Measurements from ENCODE around the gene GPC6.

GPC6 gene

DNA sequence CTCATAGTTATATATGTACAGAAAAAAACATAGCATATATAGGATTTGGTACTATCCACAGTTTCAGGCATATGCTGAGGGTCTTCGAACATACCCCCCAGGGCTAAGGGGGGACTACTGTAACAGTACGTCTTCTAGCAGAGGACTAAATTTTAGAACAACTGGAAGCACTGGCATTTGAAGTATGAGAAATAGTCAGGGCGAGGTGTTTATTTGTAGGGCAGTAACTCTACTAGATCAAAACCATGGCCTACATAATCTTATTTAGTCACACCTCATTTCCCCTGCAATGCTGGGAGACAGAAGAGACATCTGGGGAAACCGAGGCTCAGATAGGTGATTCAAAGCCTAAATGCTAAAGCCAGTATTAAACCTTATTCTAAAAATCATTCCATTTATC lies 1007.2 kb downstream of the GPC6 start:
- Histone ChIP-seq H4K20me1 (ENCODE audit: insufficient read depth, low read length) (no peaks in the 10 kb centered on the region), H3K27me3 (replicated peaks; ENCODE audit: insufficient read depth, low read length) (no peaks in the 10 kb centered on the region), H2AFZ (ENCODE audit: low read length) (no peak overlapping the region), H3K4me3 (ENCODE audit: low read length) (no peak overlapping the region), H3K36me3 (replicated peaks; ENCODE audit: insufficient read depth, low read length) (no peaks in the 10 kb centered on the region), H3K9me3 (replicated peaks; ENCODE audit: insufficient read depth, low read length) (no peaks in the 10 kb centered on the region), H3K9ac (ENCODE audit: low read length) (no peak overlapping the region), H3K4me1 (ENCODE audit: low read length) (no peaks in the 10 kb centered on the region), H3K4me2 (ENCODE audit: low read depth, low read length) (no peak overlapping the region), H3K79me2 (ENCODE audit: low read length) (no peaks in the 10 kb centered on the region), H3K9me2 (replicated peaks; ENCODE audit: insufficient read depth, low read length) (no peaks in the 10 kb centered on the region), H3F3A (ENCODE audit: insufficient read depth, low read length) (no peaks in the 10 kb centered on the region), H3K27ac (ENCODE audit: low read length) (no peak overlapping the region)
- DNase-seq = no peak
- TF ChIP-seq EZH2 (optimal IDR thresholded peaks at IDR 0.05; ENCODE audit: low read depth, low read length) (no peak), EZH2phosphoT487 (IDR thresholded peaks at IDR 0.05; ENCODE audit: low read length) (no peak)
- TF ChIP-seq, protein P1, sequence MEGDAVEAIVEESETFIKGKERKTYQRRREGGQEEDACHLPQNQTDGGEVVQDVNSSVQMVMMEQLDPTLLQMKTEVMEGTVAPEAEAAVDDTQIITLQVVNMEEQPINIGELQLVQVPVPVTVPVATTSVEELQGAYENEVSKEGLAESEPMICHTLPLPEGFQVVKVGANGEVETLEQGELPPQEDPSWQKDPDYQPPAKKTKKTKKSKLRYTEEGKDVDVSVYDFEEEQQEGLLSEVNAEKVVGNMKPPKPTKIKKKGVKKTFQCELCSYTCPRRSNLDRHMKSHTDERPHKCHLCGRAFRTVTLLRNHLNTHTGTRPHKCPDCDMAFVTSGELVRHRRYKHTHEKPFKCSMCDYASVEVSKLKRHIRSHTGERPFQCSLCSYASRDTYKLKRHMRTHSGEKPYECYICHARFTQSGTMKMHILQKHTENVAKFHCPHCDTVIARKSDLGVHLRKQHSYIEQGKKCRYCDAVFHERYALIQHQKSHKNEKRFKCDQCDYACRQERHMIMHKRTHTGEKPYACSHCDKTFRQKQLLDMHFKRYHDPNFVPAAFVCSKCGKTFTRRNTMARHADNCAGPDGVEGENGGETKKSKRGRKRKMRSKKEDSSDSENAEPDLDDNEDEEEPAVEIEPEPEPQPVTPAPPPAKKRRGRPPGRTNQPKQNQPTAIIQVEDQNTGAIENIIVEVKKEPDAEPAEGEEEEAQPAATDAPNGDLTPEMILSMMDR (IDR thresholded peaks at IDR 0.05; ENCODE audit: low read length) = no peak

DNA sequence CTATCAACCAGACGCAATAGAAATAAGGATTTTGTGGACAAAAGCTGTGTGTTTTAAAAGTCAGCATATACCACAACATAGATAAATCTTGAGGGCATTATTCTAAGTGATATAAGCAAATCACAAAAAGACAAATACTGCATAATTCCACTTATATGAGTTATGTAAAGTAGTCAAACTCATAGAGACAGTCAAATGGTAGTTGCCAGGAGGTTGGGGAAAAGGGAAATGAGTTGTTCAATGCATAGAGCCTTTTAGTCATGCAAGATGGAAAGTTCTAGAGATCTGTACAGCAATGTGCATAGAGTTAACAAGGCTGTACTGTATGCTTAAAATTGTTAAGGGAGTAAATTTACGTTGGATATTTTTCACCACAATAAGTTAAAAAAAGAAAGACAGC lies 1008.1 kb downstream of the GPC6 start:
- Histone ChIP-seq H3K27me3 (replicated peaks; ENCODE audit: insufficient read depth, low read length) (no peaks in the 10 kb centered on the region), H3K4me2 (ENCODE audit: low read depth, low read length) (no peak overlapping the region), H3K9me3 (replicated peaks; ENCODE audit: insufficient read depth, low read length) (no peaks in the 10 kb centered on the region), H3K9me2 (replicated peaks; ENCODE audit: insufficient read depth, low read length) (no peaks in the 10 kb centered on the region), H4K20me1 (ENCODE audit: insufficient read depth, low read length) (no peaks in the 10 kb centered on the region), H3K9ac (ENCODE audit: low read length) (no peak overlapping the region), H2AFZ (ENCODE audit: low read length) (no peak overlapping the region), H3K4me1 (ENCODE audit: low read length) (no peaks in the 10 kb centered on the region), H3K4me3 (ENCODE audit: low read length) (no peak overlapping the region), H3K79me2 (ENCODE audit: low read length) (no peaks in the 10 kb centered on the region), H3K27ac (ENCODE audit: low read length) (no peak overlapping the region), H3F3A (ENCODE audit: insufficient read depth, low read length) (no peaks in the 10 kb centered on the region), H3K36me3 (replicated peaks; ENCODE audit: insufficient read depth, low read length) (no peaks in the 10 kb centered on the region)
- no peak for DNase-seq
- TF ChIP-seq, protein P1 (IDR thresholded peaks at IDR 0.05; ENCODE audit: low read length) = no peak
- TF ChIP-seq EZH2 (optimal IDR thresholded peaks at IDR 0.05; ENCODE audit: low read depth, low read length) (no peak), EZH2phosphoT487 (IDR thresholded peaks at IDR 0.05; ENCODE audit: low read length) (no peak)

DNA sequence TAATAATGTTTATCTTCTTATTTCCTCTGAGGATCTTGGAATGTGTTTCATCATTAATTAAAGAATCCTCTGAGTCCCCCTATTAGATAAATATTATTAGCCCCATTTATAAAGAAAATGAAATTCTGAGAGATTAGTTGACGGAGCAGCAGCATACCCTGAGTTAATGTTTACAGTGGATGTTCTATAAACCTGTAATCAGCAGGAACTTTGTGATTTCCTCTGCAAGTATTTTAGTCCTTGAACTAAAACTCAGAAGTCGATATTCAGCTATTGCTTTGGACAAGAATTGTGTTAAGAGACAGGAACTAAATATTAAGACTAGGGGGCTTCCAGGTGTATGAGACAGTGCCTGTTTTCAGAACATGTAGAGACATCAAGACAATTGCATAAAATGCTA lies 1009.5 kb downstream of the GPC6 start:
- Histone ChIP-seq H3K27ac (ENCODE audit: low read length) (no peak overlapping the region), H3K4me3 (ENCODE audit: low read length) (no peak overlapping the region), H3K4me2 (ENCODE audit: low read depth, low read length) (no peak overlapping the region), H3K9me2 (replicated peaks; ENCODE audit: insufficient read depth, low read length) (no peaks in the 10 kb centered on the region), H3F3A (ENCODE audit: insufficient read depth, low read length) (no peaks in the 10 kb centered on the region), H2AFZ (ENCODE audit: low read length) (no peak overlapping the region), H3K4me1 (ENCODE audit: low read length) (no peaks in the 10 kb centered on the region), H3K36me3 (replicated peaks; ENCODE audit: insufficient read depth, low read length) (no peaks in the 10 kb centered on the region), H3K27me3 (replicated peaks; ENCODE audit: insufficient read depth, low read length) (no peaks in the 10 kb centered on the region), H3K9ac (ENCODE audit: low read length) (no peak overlapping the region), H3K9me3 (replicated peaks; ENCODE audit: insufficient read depth, low read length) (no peaks in the 10 kb centered on the region), H3K79me2 (ENCODE audit: low read length) (no peaks in the 10 kb centered on the region), H4K20me1 (ENCODE audit: insufficient read depth, low read length) (no peaks in the 10 kb centered on the region)
- no peak for DNase-seq
- no peak for TF ChIP-seq EZH2phosphoT487 (IDR thresholded peaks at IDR 0.05; ENCODE audit: low read length)
- TF ChIP-seq EZH2 (optimal IDR thresholded peaks at IDR 0.05; ENCODE audit: low read depth, low read length) = no peak
- TF ChIP-seq, protein P1 (IDR thresholded peaks at IDR 0.05; ENCODE audit: low read length) = no peak
